HepG2 (cell line): ENCODE results near the gene SLC16A3. TPM values are rescaled to one million over a fixed set of nuclear protein-coding genes. Genes with fewer than 3 reads are reported as not detected.

Experiments used
- ATF2 ChIP-seq: sonication (generic); formaldehyde crosslinking; IDR thresholded peaks from 2 replicates; pipeline ENCODE4 v1.4.0; 2020; ENCODE audit warnings: missing genetic modification reagents
- BORCS8-MEF2B ChIP-seq: sonication (generic); formaldehyde crosslinking; IDR thresholded peaks from 2 replicates; pipeline ENCODE4 v1.8.0; 2022; ENCODE audit warnings: mild to moderate bottlenecking, missing genetic modification reagents
- CCAR2 ChIP-seq: fragments of 200-400 bp; formaldehyde crosslinking; optimal IDR thresholded peaks from 2 replicates; pipeline ENCODE3; 2018; ENCODE audit warnings: low read depth, mild to moderate bottlenecking, low read length, moderate library complexity
- GPN1 ChIP-seq: sonication (generic); formaldehyde crosslinking; IDR thresholded peaks from 2 replicates; pipeline ENCODE4 v1.5.1; 2020; ENCODE audit warnings: missing genetic modification reagents, borderline replicate concordance
- HNRNPK ChIP-seq: fragments of 200-400 bp; formaldehyde crosslinking; IDR thresholded peaks from 2 replicates; pipeline ENCODE4 v1.6.1; 2018; ENCODE audit warnings: low read length, low read depth, moderate library complexity, mild to moderate bottlenecking; ENCODE audit not compliant: poor library complexity, severe bottlenecking
- HOXA3 ChIP-seq: sonication (generic); formaldehyde crosslinking; IDR thresholded peaks from 2 replicates; pipeline ENCODE4 v1.5.0; 2020; ENCODE audit warnings: missing genetic modification reagents
- JUNB ChIP-seq: sonication (generic); formaldehyde crosslinking; IDR thresholded peaks from 2 replicates; pipeline ENCODE4 v1.8.0; 2022; ENCODE audit warnings: missing genetic modification reagents, mild to moderate bottlenecking, borderline replicate concordance
- MAFK ChIP-seq, 2 experiments: IDR thresholded peaks in 1 of 2; conservative IDR thresholded peaks in 1 of 2; 2 replicates each; pipeline ENCODE4 v1.6.1; 2011; ENCODE audit warnings: improper control_type of control experiment in 2 of 2, low read length in 2 of 2
- TFAP4 ChIP-seq: sonication (generic); IDR thresholded peaks from 2 replicates; pipeline ENCODE4 v1.6.1; 2016; ENCODE audit warnings: low read depth, borderline replicate concordance
- ZBTB21 ChIP-seq: sonication (generic); formaldehyde crosslinking; IDR thresholded peaks from 2 replicates; pipeline ENCODE4 v1.4.0; 2020; ENCODE audit warnings: missing genetic modification reagents
- ZBTB3 ChIP-seq: sonication (generic); formaldehyde crosslinking; IDR thresholded peaks from 2 replicates; pipeline ENCODE4 v1.4.0; 2020; ENCODE audit warnings: low read depth, mild to moderate bottlenecking, moderate library complexity, missing genetic modification reagents, borderline replicate concordance
- ZBTB44 ChIP-seq: sonication (generic); formaldehyde crosslinking; IDR thresholded peaks from 2 replicates; pipeline ENCODE4 v1.4.0; 2020; ENCODE audit warnings: missing genetic modification reagents
- ZNF10 ChIP-seq: sonication (generic); formaldehyde crosslinking; IDR thresholded peaks from 2 replicates; pipeline ENCODE4 v1.4.0; 2020; ENCODE audit warnings: mild to moderate bottlenecking, low read depth, missing genetic modification reagents, borderline replicate concordance
- ZNF282 ChIP-seq: fragments of 450-650 bp; IDR thresholded peaks from 2 replicates; pipeline ENCODE4 v1.6.1; 2018; ENCODE audit not compliant: partially characterized antibody
- ZNF296 ChIP-seq: sonication (generic); formaldehyde crosslinking; conservative IDR thresholded peaks from 2 replicates; pipeline ENCODE4 v1.5.0; 2020; ENCODE audit warnings: mild to moderate bottlenecking, missing genetic modification reagents
- ZNF510 ChIP-seq: sonication (generic); formaldehyde crosslinking; IDR thresholded peaks from 2 replicates; pipeline ENCODE4 v1.4.0; 2020; ENCODE audit warnings: low read depth, mild to moderate bottlenecking, missing genetic modification reagents
- ZNF619 ChIP-seq: sonication (generic); formaldehyde crosslinking; IDR thresholded peaks from 2 replicates; pipeline ENCODE4 v1.4.0; 2020; ENCODE audit warnings: mild to moderate bottlenecking, missing genetic modification reagents
- polyA plus RNA-seq, 8 experiments: library from polyadenylated mRNA; depleted of rRNA in 3 of 8; stranded (reverse) in 7 of 8; unstranded in 1 of 8; fragments of >200 nt; fragmentation: Illumina TruSeq in 4 of 8; extraction: Trizol in 4 of 8; gene quantifications; 2 replicates each; pipeline versions ENCODE4 v1.2.1 to v1.2.3, GENCODE V29; 2011 to 2016; ENCODE audit warnings: low read depth in 4 of 8, missing spikeins in 1 of 8, mixed read lengths in 1 of 8; ENCODE audit not compliant: insufficient read depth in 1 of 8
- total RNA-seq, 5 experiments: library from RNA; depleted of rRNA; stranded (reverse); fragments of >200 nt; fragmentation: Illumina TruSeq; extraction: Trizol; gene quantifications; 2 replicates each; pipeline ENCODE4 v1.2.3, GENCODE V29; 2016; ENCODE audit warnings: low read depth in 1 of 5
- TF ChIP-seq, protein P1 (sequence below): sonication (generic); formaldehyde crosslinking; IDR thresholded peaks from 2 replicates; pipeline ENCODE4 v1.4.0; 2020; ENCODE audit warnings: missing genetic modification reagents
- TF ChIP-seq, protein P2 (sequence below): sonication (generic); formaldehyde crosslinking; IDR thresholded peaks from 2 replicates; pipeline ENCODE4 v1.4.0; 2020; ENCODE audit warnings: missing genetic modification reagents

The SLC16A3 gene
- total and polyA plus RNA-seq, 2 of the 13 experiments (the other 11 are each of a cell fraction or from before 2014, with no cell fraction given): 242 to 349 TPM

DNA sequence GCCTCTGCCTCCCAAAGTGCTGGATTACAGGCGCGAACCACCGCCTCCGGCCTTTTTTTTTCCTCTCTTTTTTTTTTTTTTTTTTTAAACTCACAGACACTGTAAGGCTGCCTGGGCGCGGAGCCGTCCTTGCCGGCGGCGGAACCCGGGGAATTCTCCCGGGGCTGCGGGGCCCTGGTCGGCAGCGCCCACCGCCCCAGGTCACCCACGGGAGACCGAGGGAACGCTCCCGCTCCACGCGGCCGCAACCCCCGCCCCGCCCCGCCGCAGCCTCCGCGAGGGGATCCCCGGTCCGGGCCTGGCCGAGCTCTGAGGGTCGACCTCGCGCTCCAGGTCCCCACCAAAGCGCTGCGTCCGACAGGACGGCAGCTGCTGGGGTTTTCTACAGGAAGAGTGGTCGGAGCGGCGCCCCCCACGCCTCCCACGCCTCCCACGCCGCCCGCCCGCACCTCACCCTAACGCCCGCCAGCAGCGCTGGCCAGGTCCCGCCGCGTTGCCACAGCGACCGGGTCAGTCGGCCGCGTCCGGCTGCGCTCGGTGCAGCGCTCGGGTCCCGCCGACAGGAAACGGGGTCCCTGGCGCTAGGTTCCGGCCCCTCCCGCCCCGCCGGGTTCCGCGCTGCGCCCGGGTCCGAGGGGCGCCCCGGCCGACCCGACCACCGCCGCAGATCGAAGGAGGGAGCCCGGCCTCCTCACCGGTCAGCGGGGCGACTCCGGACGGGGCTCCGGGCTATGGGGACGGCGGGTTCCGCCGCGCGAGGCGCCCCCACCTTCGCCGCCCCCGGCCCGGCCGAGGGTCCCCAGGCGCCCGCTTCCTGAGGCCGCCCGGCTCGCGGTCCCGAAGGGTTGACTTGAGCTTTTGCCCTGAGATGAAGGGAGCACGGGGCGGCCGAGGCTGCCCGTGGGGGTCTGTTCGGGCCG lies 16.3 kb upstream of the SLC16A3 start, which contains the start of gene CCDC57 (continued):
- 0 out of 2 replicates have a peak, but pooled peaks have one; percentile 40 for TF ChIP-seq ZBTB3 (CRISPR knock-in tag)
- TF ChIP-seq BORCS8-MEF2B (CRISPR knock-in tag): peak; percentile 96
- TF ChIP-seq ZNF296 (CRISPR knock-in tag): 0 out of 2 replicates have a peak, but pooled peaks have one; percentile 18
- TF ChIP-seq JUNB (CRISPR knock-in tag): no peak
- TF ChIP-seq MAFK (conservative IDR thresholded peaks at IDR 0.05 in 1 of 2, IDR thresholded peaks at IDR 0.05 in 1 of 2; ENCODE audit: low read length in 2 of 2): no peak
- TF ChIP-seq ZNF282: no peak
- no peak for TF ChIP-seq ZNF510 (CRISPR knock-in tag)
- TF ChIP-seq, protein P1, sequence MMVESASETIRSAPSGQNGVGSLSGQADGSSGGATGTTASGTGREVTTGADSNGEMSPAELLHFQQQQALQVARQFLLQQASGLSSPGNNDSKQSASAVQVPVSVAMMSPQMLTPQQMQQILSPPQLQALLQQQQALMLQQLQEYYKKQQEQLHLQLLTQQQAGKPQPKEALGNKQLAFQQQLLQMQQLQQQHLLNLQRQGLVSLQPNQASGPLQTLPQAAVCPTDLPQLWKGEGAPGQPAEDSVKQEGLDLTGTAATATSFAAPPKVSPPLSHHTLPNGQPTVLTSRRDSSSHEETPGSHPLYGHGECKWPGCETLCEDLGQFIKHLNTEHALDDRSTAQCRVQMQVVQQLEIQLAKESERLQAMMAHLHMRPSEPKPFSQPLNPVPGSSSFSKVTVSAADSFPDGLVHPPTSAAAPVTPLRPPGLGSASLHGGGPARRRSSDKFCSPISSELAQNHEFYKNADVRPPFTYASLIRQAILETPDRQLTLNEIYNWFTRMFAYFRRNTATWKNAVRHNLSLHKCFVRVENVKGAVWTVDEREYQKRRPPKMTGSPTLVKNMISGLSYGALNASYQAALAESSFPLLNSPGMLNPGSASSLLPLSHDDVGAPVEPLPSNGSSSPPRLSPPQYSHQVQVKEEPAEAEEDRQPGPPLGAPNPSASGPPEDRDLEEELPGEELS (CRISPR knock-in tag): no peak
- TF ChIP-seq, protein P2, sequence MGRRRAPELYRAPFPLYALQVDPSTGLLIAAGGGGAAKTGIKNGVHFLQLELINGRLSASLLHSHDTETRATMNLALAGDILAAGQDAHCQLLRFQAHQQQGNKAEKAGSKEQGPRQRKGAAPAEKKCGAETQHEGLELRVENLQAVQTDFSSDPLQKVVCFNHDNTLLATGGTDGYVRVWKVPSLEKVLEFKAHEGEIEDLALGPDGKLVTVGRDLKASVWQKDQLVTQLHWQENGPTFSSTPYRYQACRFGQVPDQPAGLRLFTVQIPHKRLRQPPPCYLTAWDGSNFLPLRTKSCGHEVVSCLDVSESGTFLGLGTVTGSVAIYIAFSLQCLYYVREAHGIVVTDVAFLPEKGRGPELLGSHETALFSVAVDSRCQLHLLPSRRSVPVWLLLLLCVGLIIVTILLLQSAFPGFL (CRISPR knock-in tag): no peak
- TF ChIP-seq ZBTB44 (CRISPR knock-in tag): no peak; the same call in 1 of the 2 replicates
- peak; percentile 89 for TF ChIP-seq CCAR2
- peak; percentile 97 for TF ChIP-seq HOXA3 (CRISPR knock-in tag)
- peak; percentile 64; the same call in 1 of the 2 replicates for TF ChIP-seq TFAP4
- TF ChIP-seq GPN1: peak; percentile 53; the same call in 1 of the 2 replicates
- no peak for TF ChIP-seq HNRNPK
- no peak for TF ChIP-seq ZNF10
- peak; percentile 60; the same call in 1 of the 2 replicates for TF ChIP-seq ATF2
- TF ChIP-seq ZNF619 (CRISPR knock-in tag): no peak
- no peak for TF ChIP-seq ZBTB21 (CRISPR knock-in tag)
